GM12878 (cell line): ENCODE data around the gene MBOAT2. TPM values are rescaled to one million over a fixed set of nuclear protein-coding genes. Genes with fewer than 3 reads are reported as not detected.

Experiments
- ATAC-seq: fragments of 200-7000 bp; cut with Tn5 transposase; 3 replicates; pipeline ENCODE4 v1.9.1; 2020; ENCODE audit warnings: mild to moderate bottlenecking, moderate library complexity
- BruUV-seq: library from RNA; stranded (reverse); fragments of 400-500 nt; replicated peaks from 2 replicates; lab custom pipeline; 2021; lab: Mats Ljungman, UMichigan
- CTCF ChIA-PET: fragments of 300-600 bp; sonication (Branson Sonifier 250); formaldehyde crosslinking; extraction: SDS; loops from one replicate; lab custom pipeline; 2021; ENCODE audit warnings: inconsistent platforms; lab: Yijun Ruan, JAX
- POLR2A ChIA-PET: fragments of 350-600 bp; formaldehyde crosslinking; extraction: SDS; loops from one replicate; lab custom pipeline; 2021; ENCODE audit warnings: inconsistent platforms; lab: Charles Lee
- RAD21 ChIA-PET: fragments of 300-600 bp; sonication (Branson Sonifier 250); formaldehyde crosslinking; loops from one replicate; lab custom pipeline; 2023; ENCODE audit warnings: antibody characterized with exemption; ENCODE audit not compliant: unreplicated experiment; lab: Charles Lee
- SMC1A ChIA-PET: fragments of 300-600 bp; sonication (Branson Sonifier 250); formaldehyde crosslinking; loops from one replicate; lab custom pipeline; 2023; ENCODE audit not compliant: unreplicated experiment, uncharacterized antibody; lab: Charles Lee
- DNase-seq: peaks from one replicate; pipeline ENCODE4 v3.0.0-alpha.2; 2011; ENCODE audit warnings: low read depth, low spot score
- FAIRE-seq: peaks from 3 replicates; lab custom pipeline; 2011; peaks lifted over from hg19 to GRCh38; lab: Jason Lieb, UNC
- H2AFZ ChIP-seq: 2 replicates; pipeline ENCODE4 v1.6.0; 2011; ENCODE audit warnings: low read depth, low read length, control low read depth; ENCODE audit not compliant: control insufficient read depth
- H3K27ac ChIP-seq: 2 replicates; pipeline ENCODE4 v1.5.1; 2011; ENCODE audit warnings: control low read depth; ENCODE audit not compliant: control insufficient read depth, insufficient read depth
- H3K27me3 ChIP-seq, 2 experiments: replicated peaks in 1 of 2; 2 replicates each; pipeline versions ENCODE4 v1.6.0 to v1.6.1; 2011; ENCODE audit warnings: low read length in 1 of 2; ENCODE audit not compliant: control insufficient read depth in 2 of 2, insufficient read depth in 2 of 2
- H3K36me3 ChIP-seq, 2 experiments: 2 replicates each; pipeline ENCODE4 v1.5.1; 2011; ENCODE audit warnings: low read length in 1 of 2; ENCODE audit not compliant: control insufficient read depth in 2 of 2, insufficient read depth in 2 of 2
- H3K4me1 ChIP-seq: 2 replicates; pipeline ENCODE4 v1.6.1; 2011; ENCODE audit warnings: mild to moderate bottlenecking, low read length, moderate library complexity, mixed read lengths; ENCODE audit not compliant: control insufficient read depth, insufficient read depth
- H3K4me2 ChIP-seq: 2 replicates; pipeline ENCODE4 v1.6.0; 2011; ENCODE audit warnings: control low read depth; ENCODE audit not compliant: control insufficient read depth, insufficient read depth
- H3K4me3 ChIP-seq: fragments of 200-600 bp; sonication (generic); 2 replicates; pipeline ENCODE4 v1.5.1; 2016
- H3K79me2 ChIP-seq: 2 replicates; pipeline ENCODE4 v1.6.0; 2011; ENCODE audit warnings: low read length; ENCODE audit not compliant: control insufficient read depth, insufficient read depth
- H3K9ac ChIP-seq: 2 replicates; pipeline ENCODE4 v1.8.0; 2011; ENCODE audit warnings: low read length, control low read depth, mixed read lengths; ENCODE audit not compliant: control insufficient read depth, insufficient read depth
- H3K9me3 ChIP-seq: replicated peaks from 3 replicates; pipeline ENCODE4 v1.5.1; 2011; ENCODE audit warnings: mild to moderate bottlenecking, low read length; ENCODE audit not compliant: control insufficient read depth, insufficient read depth
- H4K20me1 ChIP-seq: 2 replicates; pipeline ENCODE4 v1.6.0; 2011; ENCODE audit not compliant: control insufficient read depth, insufficient read depth
- BCLAF1 ChIP-seq: fragments of 450-650 bp; IDR thresholded peaks from 2 replicates; pipeline ENCODE4 v1.6.1; 2017; ENCODE audit warnings: antibody characterized with exemption, mild to moderate bottlenecking, moderate library complexity
- CHD1 ChIP-seq: IDR thresholded peaks from 2 replicates; pipeline ENCODE4 v1.6.1; 2012; ENCODE audit warnings: low read depth, low read length, improper control_type of control experiment
- CREB1 ChIP-seq: IDR thresholded peaks from 2 replicates; pipeline ENCODE4 v1.6.1; 2012; ENCODE audit warnings: low read depth, mild to moderate bottlenecking, inconsistent platforms
- CUX1 ChIP-seq: IDR thresholded peaks from 2 replicates; pipeline ENCODE4 v1.6.1; 2012; ENCODE audit warnings: improper control_type of control experiment, low read depth, low read length; ENCODE audit not compliant: insufficient replicate concordance
- EED ChIP-seq: sonication (generic); IDR thresholded peaks from 2 replicates; pipeline ENCODE4 v1.6.1; 2016; ENCODE audit warnings: antibody characterized with exemption, low read depth
- TARDBP ChIP-seq: IDR thresholded peaks from 2 replicates; pipeline ENCODE4 v1.6.1; 2016; ENCODE audit warnings: borderline replicate concordance
- TBL1XR1 ChIP-seq: IDR thresholded peaks from 2 replicates; pipeline ENCODE4 v1.6.1; 2012; ENCODE audit warnings: low read depth, low read length, improper control_type of control experiment
- TCF3 ChIP-seq: IDR thresholded peaks from 2 replicates; pipeline ENCODE4 v1.6.1; 2012; ENCODE audit warnings: low read depth, mild to moderate bottlenecking, low read length, borderline replicate concordance; ENCODE audit not compliant: insufficient read depth
- TCF7 ChIP-seq: IDR thresholded peaks from 2 replicates; pipeline ENCODE4 v1.6.1; 2014; ENCODE audit warnings: antibody characterized with exemption, borderline replicate concordance
- ZBED1 ChIP-seq: IDR thresholded peaks from 2 replicates; pipeline ENCODE4 v1.6.1; 2016; ENCODE audit warnings: borderline replicate concordance
- ZNF274 ChIP-seq: IDR thresholded peaks from one replicate; pipeline ENCODE4 v1.8.0; 2011; ENCODE audit not compliant: insufficient read length, insufficient read depth
- ZNF687 ChIP-seq: fragments of 450-650 bp; IDR thresholded peaks from 2 replicates; pipeline ENCODE4 v1.6.1; 2017; ENCODE audit warnings: mild to moderate bottlenecking, moderate library complexity
- WGBS: methylation state at CpG from one replicate; pipeline ENCODE4 v1.1.6; 2016; ENCODE audit warnings: low lambda C conversion rate; ENCODE audit not compliant: insufficient replicate concordance, insufficient coverage; ENCODE audit errors: missing lambda C conversion rate; 5-methylcytosine and 5-hydroxymethylcytosine counted together
- in situ Hi-C: fragments of 300-500 bp; cut with MboI; formaldehyde crosslinking; loops from 9 replicates; pipeline ENCODE4 v1.14.3; 2018; ENCODE audit warnings: mixed read lengths
- intact Hi-C: fragments of 100-400 bp; cut with micrococcal nuclease; formaldehyde crosslinking; loops from one replicate; pipeline ENCODE4 v1.14.2; 2022; ENCODE audit not compliant: unreplicated experiment
- polyA plus RNA-seq, 11 experiments: library from polyadenylated mRNA; depleted of rRNA in 4 of 11; unstranded in 6 of 11; stranded (reverse) in 5 of 11; fragments of >200 nt; fragmentation: Nextera tagmentation in 4 of 11; fragmentation: Illumina TruSeq in 1 of 11; extraction: Ambion mirVana in 4 of 11; extraction: Trizol in 1 of 11; gene quantifications; 1 replicate in 1 of 11; 2 replicates in 10 of 11; pipeline versions ENCODE4 v1.2.1 to v1.2.3, GENCODE V29; 2011 to 2016; ENCODE audit warnings: inconsistent platforms in 2 of 11, missing spikeins in 2 of 11, low read depth in 1 of 11
- total RNA-seq, 4 experiments: library from RNA; depleted of rRNA in 3 of 4; stranded (reverse); fragments of >200 nt in 3 of 4; fragmentation: Illumina TruSeq in 1 of 4; extraction: Trizol in 1 of 4; gene quantifications; 2 replicates each; pipeline versions ENCODE4 v1.2.1 to v1.2.3, GENCODE V29; 2013 to 2021

The MBOAT2 gene
- total and polyA plus RNA-seq, 10 of the 15 experiments (the other 5 are each of a cell fraction or from before 2014, with no cell fraction given): 0.08 to 40.6 (median 1.8) TPM

GRCh38 chr2:8850845-8851487, 152.5 kb downstream of the MBOAT2 start:
- ChIA-PET SMC1A (interaction anchor here (1.2 kb wide), 1 partner anchor 14 kb away, joined by 3 read pairs; no protein-coding TSS in a partner anchor), RAD21 (interaction anchor here (1.0 kb wide), 1 partner anchor 9 kb away, joined by 3 read pairs; no protein-coding TSS in a partner anchor), CTCF (no interaction called here), POLR2A (interaction anchor here (0.6 kb wide), 2 partner anchors 14 to 18 kb away, joined by 4 read pairs; partner anchors contain the start of gene KIDINS220)
- no peaks in the 10 kb centered on the region for H3K79me2 ChIP-seq
- H3K4me2 ChIP-seq: no peak overlapping the region
- intact Hi-C loops (no loop called here), in situ Hi-C loops (no loop called here)
- no peak overlapping the region for H3K9ac ChIP-seq
- no peaks in the 10 kb centered on the region for H3K4me1 ChIP-seq
- H3K27ac ChIP-seq: no peak overlapping the region
- no peaks in the 10 kb centered on the region for H3K27me3 ChIP-seq
- no peak for DNase-seq
- FAIRE-seq: no peak
- 72% methylated on average over 8 of the region's 8 CpGs for WGBS
- no peak for ATAC-seq
- BruUV-seq: no TSS peak
- no peaks in the 10 kb centered on the region for H4K20me1 ChIP-seq
- no peak overlapping the region for H3K4me3 ChIP-seq
- H3K9me3 ChIP-seq: no peaks in the 10 kb centered on the region
- H3K36me3 ChIP-seq: no peaks in the 10 kb centered on the region
- H2AFZ ChIP-seq: no peak overlapping the region
- TF ChIP-seq TCF7 (no peak), ZBED1 (no peak), ZNF687 (no peak), TARDBP (no peak), CHD1 (no peak), EED (no peak), CREB1 (no peak), TBL1XR1 (no peak), CUX1 (no peak), TCF3 (no peak), BCLAF1 (no peak), ZNF274 (no peak)
